OCI-LY3 (cell line): ENCODE measurements around the gene SHC3.

Experiments used
- EZH2phosphoT487 ChIP-seq: fragments of 200-600 bp; shearing (Covaris generic); IDR thresholded peaks from 2 replicates; pipeline ENCODE4 v1.6.1; 2018; ENCODE audit warnings: antibody characterized with exemption, mixed run types, low read depth
- TF ChIP-seq, protein P1 (sequence below): fragments of 200-600, 300-600 bp; sonication (generic); IDR thresholded peaks from 2 replicates; pipeline ENCODE4 v1.5.1; 2014; ENCODE audit warnings: antibody characterized with exemption, low read length, low read depth

DNA sequence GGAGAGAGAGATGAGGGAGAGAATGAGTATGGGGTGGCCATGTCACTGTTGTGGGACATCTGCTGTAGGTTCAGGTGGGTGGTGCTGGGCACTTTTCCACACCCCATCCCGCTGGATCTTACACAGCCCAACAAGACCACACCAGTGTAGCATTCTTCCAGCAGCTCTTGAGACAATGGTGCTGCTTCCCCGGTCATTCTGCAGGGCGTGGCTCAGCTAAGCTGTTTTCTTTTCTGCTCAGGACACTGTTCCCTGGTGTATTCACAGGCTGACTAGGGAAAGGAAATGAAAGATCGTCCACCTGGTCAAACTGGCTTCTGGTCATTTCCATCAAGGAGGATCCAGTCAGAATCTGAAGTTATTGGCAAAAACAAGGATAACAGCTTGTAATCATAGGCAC lies 111.8 kb downstream of the SHC3 start:
- TF ChIP-seq, protein P1, sequence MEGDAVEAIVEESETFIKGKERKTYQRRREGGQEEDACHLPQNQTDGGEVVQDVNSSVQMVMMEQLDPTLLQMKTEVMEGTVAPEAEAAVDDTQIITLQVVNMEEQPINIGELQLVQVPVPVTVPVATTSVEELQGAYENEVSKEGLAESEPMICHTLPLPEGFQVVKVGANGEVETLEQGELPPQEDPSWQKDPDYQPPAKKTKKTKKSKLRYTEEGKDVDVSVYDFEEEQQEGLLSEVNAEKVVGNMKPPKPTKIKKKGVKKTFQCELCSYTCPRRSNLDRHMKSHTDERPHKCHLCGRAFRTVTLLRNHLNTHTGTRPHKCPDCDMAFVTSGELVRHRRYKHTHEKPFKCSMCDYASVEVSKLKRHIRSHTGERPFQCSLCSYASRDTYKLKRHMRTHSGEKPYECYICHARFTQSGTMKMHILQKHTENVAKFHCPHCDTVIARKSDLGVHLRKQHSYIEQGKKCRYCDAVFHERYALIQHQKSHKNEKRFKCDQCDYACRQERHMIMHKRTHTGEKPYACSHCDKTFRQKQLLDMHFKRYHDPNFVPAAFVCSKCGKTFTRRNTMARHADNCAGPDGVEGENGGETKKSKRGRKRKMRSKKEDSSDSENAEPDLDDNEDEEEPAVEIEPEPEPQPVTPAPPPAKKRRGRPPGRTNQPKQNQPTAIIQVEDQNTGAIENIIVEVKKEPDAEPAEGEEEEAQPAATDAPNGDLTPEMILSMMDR: no peak
- TF ChIP-seq EZH2phosphoT487: no peak
